SK-N-SH (cell line): ENCODE data around the gene COL25A1.

Experiments
- CTCF ChIP-seq: fragments of 200-600 bp; sonication (generic); IDR thresholded peaks from 2 replicates; pipeline ENCODE4 v1.6.1; 2017; ENCODE audit warnings: antibody characterized with exemption, mild to moderate bottlenecking, moderate library complexity
- EP300 ChIP-seq, 2 experiments: IDR thresholded peaks; 2 replicates each; pipeline versions ENCODE4 v1.4.0 to v1.6.1; 2012; ENCODE audit warnings: borderline replicate concordance in 1 of 2, low read depth in 1 of 2, low read length in 1 of 2
- FOSL2 ChIP-seq: IDR thresholded peaks from 2 replicates; pipeline ENCODE4 v1.4.0; 2012; ENCODE audit warnings: low read depth, mild to moderate bottlenecking, moderate library complexity, borderline replicate concordance
- MAX ChIP-seq: IDR thresholded peaks from 2 replicates; pipeline ENCODE4 v1.4.0; 2012; ENCODE audit warnings: low read depth
- POLR2AphosphoS5 ChIP-seq: IDR thresholded peaks from 2 replicates; pipeline ENCODE4 v1.6.1; 2012; ENCODE audit warnings: low read depth, low read length
- RAD21 ChIP-seq: IDR thresholded peaks from 2 replicates; pipeline ENCODE4 v1.6.1; 2012; ENCODE audit warnings: mild to moderate bottlenecking, low read length
- TAF1 ChIP-seq: IDR thresholded peaks from 2 replicates; pipeline ENCODE4 v1.6.1; 2012; ENCODE audit warnings: low read depth, mild to moderate bottlenecking, low read length, moderate library complexity, borderline replicate concordance
- TF ChIP-seq, protein P1 (sequence below): fragments of 150-350 bp; IDR thresholded peaks from 2 replicates; pipeline ENCODE4 v1.6.1; 2017; ENCODE audit warnings: antibody characterized with exemption, low read length, low read depth, borderline replicate concordance
- TF ChIP-seq, protein P2 (sequence below): IDR thresholded peaks from 2 replicates; pipeline ENCODE4 v1.4.0; 2012; ENCODE audit warnings: low read depth, borderline replicate concordance

DNA sequence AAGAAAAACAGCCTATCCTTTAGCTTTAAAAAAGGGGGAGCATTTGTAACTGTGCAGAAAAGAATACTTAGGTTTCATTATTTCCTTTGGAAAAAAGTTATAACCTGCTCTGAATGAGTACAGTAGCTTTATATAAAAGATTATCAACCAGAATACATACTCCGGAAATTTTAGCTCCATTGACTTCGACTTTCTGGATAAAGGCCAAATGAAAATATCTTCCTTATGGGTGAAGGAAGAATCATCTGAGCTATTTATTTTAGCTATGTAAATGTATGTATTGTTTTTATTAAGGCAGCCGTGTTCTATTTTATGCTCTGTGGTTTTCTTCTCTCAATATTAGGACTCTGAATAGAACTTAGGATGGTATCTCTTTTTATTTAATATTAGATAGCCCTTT lies 470.6 kb downstream of the COL25A1 start:
- no peak for TF ChIP-seq RAD21
- TF ChIP-seq FOSL2 = no peak
- TF ChIP-seq, protein P1, sequence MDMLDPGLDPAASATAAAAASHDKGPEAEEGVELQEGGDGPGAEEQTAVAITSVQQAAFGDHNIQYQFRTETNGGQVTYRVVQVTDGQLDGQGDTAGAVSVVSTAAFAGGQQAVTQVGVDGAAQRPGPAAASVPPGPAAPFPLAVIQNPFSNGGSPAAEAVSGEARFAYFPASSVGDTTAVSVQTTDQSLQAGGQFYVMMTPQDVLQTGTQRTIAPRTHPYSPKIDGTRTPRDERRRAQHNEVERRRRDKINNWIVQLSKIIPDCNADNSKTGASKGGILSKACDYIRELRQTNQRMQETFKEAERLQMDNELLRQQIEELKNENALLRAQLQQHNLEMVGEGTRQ = no peak
- TF ChIP-seq, protein P2, sequence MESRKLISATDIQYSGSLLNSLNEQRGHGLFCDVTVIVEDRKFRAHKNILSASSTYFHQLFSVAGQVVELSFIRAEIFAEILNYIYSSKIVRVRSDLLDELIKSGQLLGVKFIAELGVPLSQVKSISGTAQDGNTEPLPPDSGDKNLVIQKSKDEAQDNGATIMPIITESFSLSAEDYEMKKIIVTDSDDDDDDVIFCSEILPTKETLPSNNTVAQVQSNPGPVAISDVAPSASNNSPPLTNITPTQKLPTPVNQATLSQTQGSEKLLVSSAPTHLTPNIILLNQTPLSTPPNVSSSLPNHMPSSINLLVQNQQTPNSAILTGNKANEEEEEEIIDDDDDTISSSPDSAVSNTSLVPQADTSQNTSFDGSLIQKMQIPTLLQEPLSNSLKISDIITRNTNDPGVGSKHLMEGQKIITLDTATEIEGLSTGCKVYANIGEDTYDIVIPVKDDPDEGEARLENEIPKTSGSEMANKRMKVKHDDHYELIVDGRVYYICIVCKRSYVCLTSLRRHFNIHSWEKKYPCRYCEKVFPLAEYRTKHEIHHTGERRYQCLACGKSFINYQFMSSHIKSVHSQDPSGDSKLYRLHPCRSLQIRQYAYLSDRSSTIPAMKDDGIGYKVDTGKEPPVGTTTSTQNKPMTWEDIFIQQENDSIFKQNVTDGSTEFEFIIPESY = no peak
- TF ChIP-seq MAX = no peak
- TF ChIP-seq TAF1 = no peak
- TF ChIP-seq POLR2AphosphoS5 = no peak
- no peak for TF ChIP-seq EP300 (IDR thresholded peaks at IDR 0.05; ENCODE audit: borderline replicate concordance in 1 of 2, low read depth in 1 of 2, low read length in 1 of 2)
- no peak for TF ChIP-seq CTCF
